ENCODE data around the gene PAAF1.
A peak's percentile ranks its signal among the peaks of the same experiment; 100 is the strongest.
"Not testable (repeated sequence)": the region's sequence is repeated elsewhere in the genome, so short reads cannot be mapped to it uniquely, and the experiment has no call there.

PAAF1 gene

DNA sequence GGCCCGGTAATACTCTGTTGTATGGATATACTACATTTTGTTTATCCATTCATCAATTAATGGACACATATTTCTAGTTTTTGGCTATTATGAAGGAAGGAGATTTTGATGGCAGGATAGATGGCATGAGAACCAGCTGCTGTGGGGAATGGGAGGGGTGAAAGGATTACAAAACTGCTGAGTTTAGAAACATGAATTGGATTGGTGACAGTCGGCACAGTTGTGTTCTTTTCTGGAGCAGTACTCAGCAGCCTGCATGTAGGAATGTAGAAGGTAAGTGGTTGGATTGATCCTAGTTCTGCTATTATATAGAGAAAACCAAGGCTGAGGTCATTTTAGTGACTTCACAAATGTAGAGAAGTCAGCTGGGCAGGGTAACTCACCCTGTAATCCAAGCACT is 7.1 kb downstream of the PAAF1 start:
- no peak for DNase-seq (ENCODE audit: low spot score)

DNA sequence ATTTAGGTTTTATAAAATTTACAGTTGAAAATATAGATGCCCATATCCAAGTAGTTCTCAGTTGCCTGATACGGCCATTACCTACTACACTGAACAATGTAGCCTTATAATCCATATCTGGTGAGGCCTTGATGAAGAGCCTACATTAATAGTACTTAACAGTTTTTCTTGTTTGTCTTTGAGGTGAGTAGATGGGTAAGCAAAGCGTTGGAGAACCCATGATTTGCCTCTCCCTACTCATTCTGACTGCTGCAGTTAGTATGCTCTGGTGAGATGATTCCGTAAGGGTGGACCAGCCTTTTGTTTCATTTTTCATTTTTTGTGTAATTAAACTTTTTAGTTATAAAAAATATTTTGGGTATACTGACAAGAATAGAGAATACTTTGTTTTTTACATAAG is 11.4 kb downstream of the PAAF1 start:
- DNase-seq (ENCODE audit: low spot score), result no peak

DNA sequence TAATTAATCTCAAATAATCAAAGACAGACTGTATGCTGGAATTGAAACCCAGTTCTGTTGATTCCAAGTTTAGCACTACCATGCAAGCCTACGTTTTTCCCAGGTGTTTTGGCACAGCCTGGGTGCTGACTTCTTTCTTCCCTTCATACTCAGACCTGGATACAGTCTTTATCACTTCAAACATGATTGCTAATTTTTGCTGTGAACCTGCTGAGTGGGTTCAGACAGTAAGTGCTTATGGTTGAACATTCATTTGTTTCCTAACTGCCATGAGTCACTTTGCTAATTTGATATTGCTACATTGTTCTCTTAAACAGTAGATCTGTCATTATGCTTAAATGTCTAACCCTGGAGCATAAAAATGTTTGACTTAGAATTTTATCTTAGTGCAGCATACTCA is 12.2 kb downstream of the PAAF1 start:
- DNase-seq (ENCODE audit: low spot score), result no peak

DNA sequence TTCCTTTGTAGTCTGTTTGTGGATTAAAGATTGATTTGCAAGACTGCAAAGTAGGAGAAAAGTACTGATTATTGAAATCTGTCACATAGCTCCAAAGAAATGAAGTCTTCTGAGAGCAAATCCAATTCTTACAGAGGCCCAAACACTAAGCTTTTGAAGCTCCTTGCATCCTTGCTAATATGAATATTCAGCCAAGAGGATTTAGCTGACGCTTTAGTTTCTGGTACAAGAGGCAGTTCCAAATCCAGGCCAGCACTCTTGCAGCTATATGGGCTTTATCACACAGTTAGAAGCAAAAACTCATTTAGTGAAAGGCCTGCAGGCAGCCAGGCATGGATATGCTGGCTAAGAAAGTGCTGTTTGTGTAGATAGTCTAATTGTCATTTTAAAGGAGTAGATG is 12.7 kb downstream of the PAAF1 start:
- DNase-seq (ENCODE audit: low spot score), result no peak

DNA sequence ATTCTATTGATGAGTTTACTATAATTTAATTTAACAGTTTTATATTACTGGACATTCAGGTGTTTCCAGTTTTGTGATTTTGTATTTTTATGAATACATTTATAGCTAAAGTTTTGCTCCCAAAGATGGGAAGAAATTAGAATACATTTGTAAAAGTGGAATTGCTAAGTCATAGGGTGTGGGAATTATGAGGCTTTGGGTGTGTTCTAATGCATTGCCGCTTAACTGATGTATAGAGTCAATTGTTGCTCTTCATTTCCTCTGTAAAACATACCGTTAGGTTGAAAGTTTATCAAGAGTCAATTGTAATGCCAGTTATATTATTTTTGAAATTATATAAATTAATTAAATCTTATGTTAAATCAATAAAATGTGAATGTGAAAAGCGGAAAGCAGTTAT is 16.2 kb downstream of the PAAF1 start:
- DNase-seq (ENCODE audit: low spot score), result no peak

DNA sequence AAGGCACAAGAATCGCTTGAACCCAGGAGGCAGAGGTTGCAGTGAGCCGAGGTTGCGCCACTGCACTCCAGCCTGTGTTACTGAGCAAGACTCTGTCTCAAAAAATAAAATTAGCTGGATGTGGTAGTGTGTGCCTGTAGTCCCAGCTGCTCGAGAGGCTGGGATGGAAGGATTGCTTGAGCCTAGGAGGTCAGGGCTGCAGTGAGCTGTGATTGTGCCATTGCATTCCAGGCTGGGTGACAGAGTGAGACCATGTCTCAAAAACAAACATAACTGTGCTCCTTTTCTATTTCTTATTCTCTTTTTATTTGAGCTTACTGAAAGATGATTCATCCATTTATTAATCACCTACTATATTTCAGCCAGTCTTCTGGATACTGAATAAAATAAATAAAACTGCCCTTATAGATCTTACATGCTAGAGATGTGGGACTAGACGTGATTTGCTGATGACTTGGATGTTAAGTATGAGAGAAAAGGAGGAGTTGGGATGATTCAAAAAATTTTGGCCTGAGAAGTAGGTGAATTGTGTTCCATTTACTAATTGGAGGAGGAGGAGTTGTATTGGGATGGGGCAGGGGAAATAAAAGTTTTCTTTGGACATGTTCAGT is 18.0 kb downstream of the PAAF1 start:
- DNase-seq (ENCODE audit: low spot score), result no peak

DNA sequence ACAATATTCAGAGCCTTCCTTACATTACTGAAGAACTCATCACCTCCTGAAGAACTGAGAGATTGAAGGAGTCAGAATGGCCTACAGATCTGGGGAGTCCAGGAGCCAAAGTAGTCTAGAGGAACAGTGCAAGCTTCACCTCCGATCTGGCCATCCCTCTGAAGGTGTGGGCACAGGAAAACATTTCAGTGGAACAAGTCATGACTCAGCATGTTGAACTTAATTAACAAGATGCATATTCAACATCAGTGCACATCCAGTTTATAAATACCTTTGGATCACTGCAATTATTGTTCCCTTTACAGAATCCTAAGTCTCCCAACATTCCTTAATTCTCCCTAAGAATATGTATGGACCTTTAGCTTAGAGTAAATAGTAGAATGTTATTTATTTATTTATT is 25.5 kb downstream of the PAAF1 start:
- DNase-seq (ENCODE audit: low spot score), result no peak

DNA sequence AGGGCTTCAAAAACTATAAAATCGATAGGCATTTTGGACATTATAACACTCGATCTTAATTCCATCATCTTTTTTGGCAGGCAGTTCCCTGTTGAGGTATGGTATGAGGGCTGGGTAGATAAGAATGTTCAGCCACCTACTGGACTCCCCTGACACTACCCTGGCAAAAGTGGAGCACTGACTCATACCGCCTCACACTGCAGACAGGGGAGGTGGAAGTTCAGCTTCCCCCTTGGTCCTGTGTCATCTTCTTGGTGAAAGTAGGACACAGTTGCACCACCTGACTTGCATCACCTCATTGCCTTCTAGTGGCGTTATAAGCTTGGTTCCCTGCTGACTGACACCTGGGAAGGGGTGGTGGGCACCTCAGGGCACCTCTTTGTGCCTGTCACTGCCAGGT is 30.4 kb downstream of the PAAF1 start:
- DNase-seq (ENCODE audit: low spot score), result no peak

DNA sequence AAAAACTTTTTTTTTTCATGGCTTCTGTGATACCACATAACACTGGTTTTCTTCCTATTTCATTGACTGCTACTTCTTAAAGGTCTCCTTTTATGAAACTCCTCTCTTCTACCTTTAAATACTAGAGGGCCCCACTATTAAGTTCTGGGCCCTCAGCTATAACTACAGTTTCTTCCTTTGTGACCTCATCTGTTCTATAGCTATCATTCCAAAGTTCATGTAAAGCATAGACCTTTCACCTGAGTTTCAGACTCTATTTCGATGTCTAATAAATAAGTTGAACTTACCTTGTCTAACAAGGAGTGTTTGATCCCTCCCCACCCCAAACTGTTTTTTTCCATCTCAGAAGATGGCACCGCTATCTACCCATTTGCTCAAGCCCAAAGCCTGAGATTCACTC is 35.2 kb downstream of the PAAF1 start:
- no peak for DNase-seq (ENCODE audit: low spot score)

DNA sequence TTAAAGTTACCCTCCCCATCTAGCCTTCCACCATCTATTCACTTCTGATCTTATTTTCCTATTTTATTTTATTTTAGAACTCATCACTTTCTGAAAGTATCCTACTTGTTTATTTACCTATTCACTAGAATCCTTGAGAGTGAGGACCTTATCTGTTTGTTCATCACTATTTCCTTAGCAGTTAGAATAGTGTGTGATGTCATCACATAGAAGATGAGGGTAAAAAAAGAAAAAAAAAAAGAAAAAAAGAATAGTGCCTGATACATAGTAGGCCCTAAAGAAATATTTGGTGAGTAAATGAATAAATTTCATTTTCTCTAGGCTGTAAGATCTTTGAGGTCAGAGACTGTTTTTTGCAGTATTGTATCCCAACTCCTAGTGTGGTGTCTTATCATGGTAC is 36.7 kb downstream of the PAAF1 start:
- no peak for DNase-seq (ENCODE audit: low spot score)

DNA sequence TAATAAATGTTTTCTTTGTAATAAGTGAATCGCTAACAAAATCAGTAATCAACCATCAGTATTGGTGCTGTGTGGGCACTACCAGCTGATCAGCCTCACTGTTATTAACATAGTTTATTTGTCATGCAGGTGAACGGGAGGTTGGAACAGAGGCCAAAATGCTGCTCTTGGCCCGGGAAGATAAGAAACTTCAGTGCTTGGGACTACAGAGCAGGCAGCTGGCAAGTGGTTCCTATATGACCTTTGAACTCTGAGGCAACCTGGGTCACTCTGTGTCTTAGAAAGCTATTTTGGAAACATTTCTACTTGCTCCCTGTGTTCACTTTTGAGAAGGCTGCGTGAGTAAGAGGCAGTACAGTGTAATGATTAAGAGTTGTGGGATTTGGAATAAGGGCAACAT is 37.5 kb downstream of the PAAF1 start:
- no peak for DNase-seq (ENCODE audit: low spot score)

DNA sequence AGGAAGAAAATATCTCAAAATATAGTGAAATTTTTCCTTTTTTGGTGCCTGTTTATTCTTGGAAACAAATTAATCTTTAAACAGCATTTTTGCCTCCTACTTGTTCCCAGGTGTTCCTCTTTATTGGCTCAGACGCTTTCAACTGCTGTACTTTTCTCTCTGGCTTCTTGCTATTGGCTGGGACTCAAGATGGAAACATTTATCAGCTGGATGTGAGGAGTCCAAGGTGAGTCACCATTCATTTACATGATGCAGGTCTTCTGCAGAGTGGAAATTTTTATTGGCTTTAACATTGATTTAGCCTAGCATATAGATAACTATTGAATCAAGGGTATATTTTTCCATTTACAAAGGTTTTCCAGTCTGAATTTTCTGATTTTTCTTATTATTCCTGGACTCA is 39.6 kb downstream of the PAAF1 start:
- DNase-seq (ENCODE audit: low spot score), result no peak

DNA sequence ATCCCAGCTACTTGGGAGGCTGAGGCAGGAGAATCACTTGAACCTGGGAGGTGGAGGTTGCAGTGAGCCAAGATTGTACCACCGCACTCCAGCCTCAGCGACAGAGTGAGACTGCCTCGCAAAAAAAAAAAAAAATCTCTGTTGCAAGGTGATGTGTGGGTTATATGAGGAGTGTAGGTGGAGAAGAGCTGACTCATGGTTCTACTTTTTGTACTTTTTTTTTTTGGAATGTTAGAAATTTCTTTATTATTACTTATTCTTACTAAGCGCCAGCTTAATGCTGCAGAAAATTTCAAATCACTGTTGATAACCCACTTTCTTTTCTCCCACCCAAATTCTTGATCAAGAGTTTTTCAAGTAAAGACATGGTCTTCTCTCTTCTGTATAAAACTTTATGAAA is 44.4 kb downstream of the PAAF1 start:
- DNase-seq (ENCODE audit: low spot score), result no peak

DNA sequence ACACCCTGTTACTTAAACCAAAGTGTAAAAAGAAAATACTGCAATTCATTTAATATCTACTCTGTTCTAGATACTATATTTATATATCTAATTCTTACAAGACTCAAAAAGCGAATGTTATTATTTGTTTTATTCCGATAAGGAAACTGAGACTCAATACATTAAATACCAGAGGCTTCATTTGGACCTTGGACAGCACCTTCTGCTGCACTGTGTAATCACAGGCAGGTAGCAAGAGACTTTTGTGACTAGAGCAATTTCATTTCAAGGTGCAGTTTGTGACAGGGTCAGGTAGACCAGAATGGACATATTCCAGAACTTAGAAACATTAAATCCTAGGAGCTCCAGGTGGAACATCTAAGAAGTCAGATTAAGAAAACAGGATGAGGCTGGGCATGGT is 52.6 kb downstream of the PAAF1 start:
- DNase-seq (ENCODE audit: low spot score), result no peak

DNA sequence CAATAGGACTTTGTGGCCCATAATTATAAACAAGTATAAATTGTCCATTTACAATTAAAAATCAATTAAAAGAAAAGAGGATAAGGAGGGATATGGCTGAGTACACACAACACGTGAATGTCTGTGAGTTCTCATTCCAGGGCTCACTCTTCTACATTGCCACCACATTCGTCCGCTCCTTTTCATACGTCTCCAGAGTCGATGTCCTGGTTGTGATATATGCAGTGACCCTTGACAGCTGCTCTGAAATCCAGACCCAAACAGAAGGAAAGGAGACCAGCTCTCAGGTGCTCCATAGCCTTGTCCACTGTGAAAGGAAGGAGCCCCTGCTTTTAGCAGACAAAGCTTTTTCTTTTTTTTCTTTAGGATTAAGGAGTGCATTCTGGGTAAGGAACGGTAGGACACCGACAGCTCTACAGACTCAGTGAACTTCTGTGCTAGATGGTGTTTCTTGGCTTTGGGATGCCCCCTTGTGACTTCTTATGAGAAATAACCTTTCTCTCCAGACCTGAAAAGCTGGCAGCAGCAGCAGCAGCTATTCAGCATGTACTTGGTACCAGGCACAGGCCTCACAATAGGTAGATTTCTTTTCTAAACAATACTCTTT is 54.3 kb downstream of the PAAF1 start:
- peak; percentile 35 for DNase-seq (ENCODE audit: low spot score)

DNA sequence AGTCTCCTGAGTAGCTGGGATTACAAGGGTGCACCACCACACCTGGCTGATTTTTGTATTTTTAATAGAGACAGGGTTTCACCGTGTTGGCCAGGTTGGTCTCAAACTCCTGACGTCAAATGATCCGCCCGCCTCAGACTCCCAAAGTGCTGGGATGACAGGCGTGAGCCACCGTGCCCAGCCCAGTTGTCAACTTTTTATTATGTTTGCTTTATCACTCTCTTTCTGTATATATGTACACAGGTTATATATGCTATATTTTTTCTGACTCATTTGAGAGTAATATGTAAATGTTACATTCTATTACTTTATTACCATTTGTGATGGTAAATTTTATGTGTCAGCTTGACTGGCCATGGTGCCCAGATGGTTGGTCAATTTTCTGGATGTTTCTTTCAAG is 55.2 kb downstream of the PAAF1 start:
- no peak for DNase-seq (ENCODE audit: low spot score)

DNA sequence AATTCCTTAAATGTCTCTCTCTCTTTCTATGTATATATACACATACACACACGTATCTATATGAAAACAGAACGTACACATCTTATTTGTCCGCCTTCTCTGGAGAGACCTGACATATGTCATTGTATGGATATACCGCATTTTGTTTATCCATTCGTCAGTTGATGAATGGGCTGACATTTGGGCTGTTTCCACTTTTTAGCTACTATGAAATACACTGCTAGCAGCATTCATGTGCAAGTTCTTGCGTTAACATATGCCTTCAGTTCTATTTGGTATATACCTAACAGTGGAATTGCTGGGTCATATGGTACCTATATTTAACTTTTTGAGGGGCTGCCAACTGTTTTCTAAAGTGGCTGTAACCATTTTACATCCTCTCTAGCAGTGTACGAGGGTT is 56.0 kb downstream of the PAAF1 start:
- DNase-seq (ENCODE audit: low spot score), result no peak

DNA sequence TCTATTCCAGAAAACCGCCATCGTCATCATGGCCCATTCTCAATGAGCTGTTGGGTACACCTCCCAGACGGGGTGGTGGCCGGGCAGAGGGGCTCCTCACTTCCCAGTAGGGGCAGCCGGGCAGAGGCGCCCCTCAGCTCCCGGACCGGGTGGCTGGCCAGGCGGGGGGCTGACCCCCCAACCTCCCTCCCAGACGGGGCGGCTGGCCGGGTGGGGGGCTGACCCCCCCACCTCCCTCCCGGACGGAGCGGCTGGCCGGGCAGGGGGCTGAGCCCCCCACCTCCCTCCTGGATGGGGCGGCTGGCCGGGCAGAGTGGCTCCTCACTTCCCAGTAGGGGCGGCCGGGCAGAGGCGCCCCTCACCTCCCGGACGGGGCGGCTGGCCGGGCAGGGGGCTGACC is 59.2 kb downstream of the PAAF1 start:
- not testable (repeated sequence) for DNase-seq (ENCODE audit: low spot score)

DNA sequence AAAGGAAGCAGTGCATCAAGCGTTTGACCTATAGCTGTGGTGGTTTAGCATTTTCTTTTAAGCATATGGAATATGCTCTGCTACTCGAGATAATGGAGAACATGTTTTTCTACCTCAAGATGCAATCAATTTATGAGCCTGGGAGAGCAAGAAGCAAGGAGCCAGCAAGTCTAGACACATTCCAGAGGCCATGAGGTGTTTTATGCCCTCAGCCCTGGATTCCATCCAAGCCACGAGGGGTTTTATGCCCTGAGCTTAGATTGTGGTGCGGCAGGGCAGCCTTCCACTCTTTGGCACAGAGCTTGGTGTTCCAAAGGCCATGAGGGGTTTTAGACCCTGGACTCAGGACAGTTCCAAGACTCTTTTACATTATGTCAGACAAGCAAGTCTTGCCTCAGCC is 62.3 kb downstream of the PAAF1 start:
- no peak for DNase-seq (ENCODE audit: low spot score)

DNA sequence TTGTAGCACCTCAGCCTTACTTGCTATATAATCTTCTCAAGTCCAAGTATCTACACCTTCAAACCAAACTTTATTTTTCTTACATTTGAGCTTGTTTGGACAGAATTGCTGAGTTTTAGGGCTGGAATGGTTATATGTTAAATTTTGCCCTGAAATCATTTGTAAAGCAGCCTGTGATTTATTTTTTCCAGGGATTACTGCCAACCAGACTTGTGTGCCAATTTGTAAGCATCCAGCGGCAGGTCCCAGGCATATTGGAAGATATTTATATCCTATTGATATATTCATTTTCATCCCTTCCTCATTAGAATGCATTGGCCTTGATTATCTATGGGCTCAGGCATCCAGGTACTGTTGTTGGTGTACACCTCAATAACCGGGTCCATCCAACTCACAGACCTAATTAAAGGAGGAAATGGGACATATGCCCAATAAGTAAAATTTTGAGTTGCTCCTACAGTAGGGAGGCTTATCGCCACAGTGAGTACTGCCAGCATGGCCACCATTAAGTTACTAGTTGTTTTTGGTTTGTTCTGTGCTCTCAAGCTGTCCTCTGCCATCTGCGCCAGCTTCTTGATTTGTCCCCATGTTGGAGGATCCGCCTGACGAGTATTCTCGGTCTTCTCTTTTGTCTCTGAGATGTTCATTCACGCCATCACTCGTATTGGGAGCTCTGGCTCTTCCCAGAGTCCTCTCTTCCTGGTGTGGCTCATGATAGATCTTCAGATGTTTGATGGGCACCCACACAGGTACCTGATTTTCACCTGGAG is 64.2 kb downstream of the PAAF1 start:
- no peak for DNase-seq (ENCODE audit: low spot score)

DNA sequence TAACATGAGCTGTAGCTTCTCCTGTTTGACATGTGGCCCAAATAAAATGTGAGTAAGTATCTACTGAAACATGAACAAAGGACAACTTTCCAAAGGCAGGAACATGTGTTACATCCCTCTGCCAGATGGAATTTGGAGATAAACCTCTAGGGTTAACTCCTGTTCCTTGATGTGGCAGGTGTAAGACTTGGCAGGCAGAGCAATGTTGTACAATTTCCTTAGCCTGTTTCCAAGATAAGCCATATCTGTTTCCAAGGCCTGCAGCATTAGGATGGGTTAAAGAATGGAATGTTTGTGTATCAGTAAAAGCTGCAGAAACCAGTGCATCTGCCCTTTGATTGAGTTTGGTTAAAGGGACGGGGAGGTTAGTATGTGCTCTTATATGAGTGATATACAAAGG is 65.2 kb downstream of the PAAF1 start:
- DNase-seq (ENCODE audit: low spot score), result no peak

DNA sequence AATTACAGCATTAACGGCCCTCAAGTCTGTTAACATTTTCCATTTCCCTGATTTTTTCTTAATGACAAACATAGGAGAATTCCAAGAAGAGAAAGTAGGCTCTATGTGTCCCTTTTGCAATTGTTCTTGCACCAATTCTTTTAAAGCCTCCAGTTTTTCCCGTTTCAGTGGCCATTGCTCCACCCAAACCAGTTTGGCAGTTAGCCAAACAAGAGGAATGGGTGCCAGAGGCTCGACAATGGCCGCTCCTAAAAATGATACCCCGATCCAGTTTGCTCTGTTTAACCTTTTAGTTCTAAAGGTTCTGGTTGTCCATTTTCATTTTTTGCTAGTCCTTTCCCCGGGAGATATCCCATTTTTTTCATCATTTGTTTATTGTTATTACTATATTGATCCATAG is 67.3 kb downstream of the PAAF1 start:
- no peak for DNase-seq (ENCODE audit: low spot score)

DNA sequence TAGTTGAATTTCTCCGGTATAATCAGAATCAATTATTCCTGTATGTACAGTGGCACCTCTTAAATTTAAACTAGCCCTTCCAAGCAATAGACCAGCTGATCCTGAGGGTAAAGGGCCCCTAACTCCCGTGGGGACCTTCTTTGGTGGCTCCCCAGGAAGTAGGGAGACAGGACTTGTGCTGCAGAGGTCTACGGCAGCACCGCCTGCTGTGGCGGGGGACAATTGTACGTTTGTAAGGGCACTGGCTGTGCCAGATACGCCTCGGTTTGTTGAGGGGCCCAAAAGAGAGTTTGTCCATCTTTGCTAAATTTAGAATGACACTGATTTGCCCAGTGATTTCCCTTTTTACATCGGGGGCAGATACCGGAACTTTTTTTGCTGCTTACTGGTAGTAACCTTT is 68.1 kb downstream of the PAAF1 start:
- DNase-seq (ENCODE audit: low spot score), result no peak

DNA sequence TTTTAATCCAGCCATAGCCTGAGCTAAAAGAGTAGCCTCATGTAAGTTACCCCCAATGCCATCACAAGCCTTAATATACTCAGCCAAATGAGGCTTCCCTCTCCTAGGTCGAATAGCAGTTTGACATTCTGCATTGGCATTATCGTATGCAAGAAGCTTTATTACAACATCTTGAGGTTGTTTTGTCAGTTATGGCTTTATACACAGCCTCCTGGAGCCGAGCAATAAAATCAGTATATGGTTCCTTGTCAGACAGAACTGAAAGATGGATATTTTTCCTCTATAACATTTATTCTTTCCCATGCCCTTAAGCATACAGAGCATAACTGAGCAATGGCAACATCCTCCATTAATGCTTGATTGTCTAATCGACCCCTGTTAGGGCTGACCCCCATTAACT is 68.6 kb downstream of the PAAF1 start:
- no peak for DNase-seq (ENCODE audit: low spot score)

Measured in COLO829 (cell line).